Measurements from ENCODE around the gene MT1E. TPM values are rescaled to one million over a fixed set of nuclear protein-coding genes. Genes with fewer than 3 reads are reported as not detected.

MT1E gene
- total and polyA plus RNA-seq, 8 donors: 16.1 to 1,956 (median 434) TPM

- DNase-seq: no peak
- Histone ChIP-seq H3K4me1 (peaks cover 19 to 38% (median 31%) of the 10 kb centered on the region in 4 donors), H3K36me3 (no peaks in the 10 kb centered on the region), H3K9me3 (no peaks in the 10 kb centered on the region), H3K4me3 (no peak overlapping the region), H3K27me3 (peaks cover 0 to 4% (median 0%) of the 10 kb centered on the region in 3 donors), H3K27ac (peak overlapping the region in 3 of 5 donors; percentile 92 to 96 (median 93))
- 87 to 96% (median 89%) methylated on average over 4 of the region's 4 CpGs for WGBS, 5 donors
- intact Hi-C loops (cut with DNase I; ENCODE audit: low total_unique reads): no loop called here
- TF ChIP-seq POLR2A (IDR thresholded peaks at IDR 0.05) (no peak), POLR2AphosphoS5 (IDR thresholded peaks at IDR 0.05) (no peak), CTCF (IDR thresholded peaks at IDR 0.05) (no peak), EP300 (IDR thresholded peaks at IDR 0.05) (no peak)
Measured at GRCh38 chr16:56604966-56605365, 20.6 kb upstream of the MT1E start.

- WGBS, 5 donors: 75 to 100% (median 97%) methylated on average over 1 of the region's 1 CpG
- Histone ChIP-seq H3K27ac (peak overlapping the region; percentile 34 to 96 (median 92)), H3K4me3 (no peak overlapping the region), H3K36me3 (no peaks in the 10 kb centered on the region), H3K9me3 (no peaks in the 10 kb centered on the region), H3K4me1 (peaks cover 24 to 43% (median 36%) of the 10 kb centered on the region in 4 donors), H3K27me3 (peaks cover 0 to 4% (median 0%) of the 10 kb centered on the region in 3 donors)
- DNase-seq: no peak
- intact Hi-C loops (cut with DNase I; ENCODE audit: low total_unique reads): no loop called here
- TF ChIP-seq POLR2A (IDR thresholded peaks at IDR 0.05) (no peak), EP300 (IDR thresholded peaks at IDR 0.05) (no peak), POLR2AphosphoS5 (IDR thresholded peaks at IDR 0.05) (no peak), CTCF (IDR thresholded peaks at IDR 0.05) (no peak)
Measured at GRCh38 chr16:56605475-56605874, 20.1 kb upstream of the MT1E start.

- WGBS, 5 donors: 66 to 82% (median 70%) methylated on average over 3 of the region's 3 CpGs
- Histone ChIP-seq H3K27ac (peak overlapping the region; percentile 88 to 96 (median 92)), H3K4me1 (peaks cover 28 to 49% (median 42%) of the 10 kb centered on the region in 4 donors), H3K4me3 (no peak overlapping the region), H3K9me3 (no peaks in the 10 kb centered on the region), H3K27me3 (peaks cover 0 to 4% (median 0%) of the 10 kb centered on the region in 3 donors), H3K36me3 (no peaks in the 10 kb centered on the region)
- TF ChIP-seq POLR2AphosphoS5 (IDR thresholded peaks at IDR 0.05) (no peak), POLR2A (IDR thresholded peaks at IDR 0.05) (no peak), EP300 (IDR thresholded peaks at IDR 0.05) (no peak), CTCF (IDR thresholded peaks at IDR 0.05) (no peak)
- DNase-seq: no peak
- intact Hi-C loops (cut with DNase I; ENCODE audit: low total_unique reads): no loop called here
Measured at GRCh38 chr16:56606071-56606475, 19.5 kb upstream of the MT1E start.

GRCh38 chr16:56606476-56607108 lies 19.0 kb upstream of the MT1E start:
- WGBS, 5 donors: 37 to 55% (median 40%) methylated on average over 8 of the region's 8 CpGs
- DNase-seq: peak in 1 of 2 donors; percentile 64
- Histone ChIP-seq H3K27me3 (peaks cover 0 to 2% (median 0%) of the 10 kb centered on the region in 3 donors), H3K27ac (peak overlapping the region; percentile 88 to 96 (median 92)), H3K4me3 (peak overlapping the region in 1 of 4 donors; percentile 14), H3K4me1 (peaks cover 33 to 54% (median 47%) of the 10 kb centered on the region in 4 donors), H3K36me3 (no peaks in the 10 kb centered on the region), H3K9me3 (no peaks in the 10 kb centered on the region)
- TF ChIP-seq POLR2AphosphoS5 (IDR thresholded peaks at IDR 0.05) (peak in 2 of 3 donors; percentile 50 to 55), POLR2A (IDR thresholded peaks at IDR 0.05) (no peak)
- intact Hi-C loops (cut with DNase I; ENCODE audit: low total_unique reads): no loop called here
